NCI-H526 (cell line): ENCODE results near the gene PIM2.

ENCODE experiments used
- DNase-seq, 2 experiments: peaks; one replicate each; lab custom pipeline; 2025; lab: John Stamatoyannopoulos, UW

The PIM2 gene

GRCh38 chrX:48935301-48935670 is 16.5 kb upstream of the PIM2 start:
- no peak for DNase-seq

GRCh38 chrX:48934581-48935300 is 15.9 kb upstream of the PIM2 start:
- DNase-seq, result no peak

- DNase-seq, result no peak
Observed at GRCh38 chrX:48933757-48934156, 14.9 kb upstream of the PIM2 start.

- DNase-seq, result no peak
Observed at GRCh38 chrX:48927736-48928382, 9.0 kb upstream of the PIM2 start.

GRCh38 chrX:48927123-48927522 is 8.3 kb upstream of the PIM2 start:
- DNase-seq, result no peak

- no peak for DNase-seq
Observed at GRCh38 chrX:48924270-48924669, 5.4 kb upstream of the PIM2 start.

- DNase-seq, result no peak
Observed at GRCh38 chrX:48923771-48924170, 4.9 kb upstream of the PIM2 start.

- DNase-seq, result no peak
Observed at GRCh38 chrX:48920718-48921104, 1.9 kb upstream of the PIM2 start.

GRCh38 chrX:48919947-48920717 is 1.3 kb upstream of the PIM2 start:
- no peak for DNase-seq

- DNase-seq, result peak in 1 of 2 experiments; percentile 47
Observed at GRCh38 chrX:48919360-48919841, 577 bp upstream of the PIM2 start.

GRCh38 chrX:48918301-48918642 is 552 bp downstream of the PIM2 start:
- peak in 1 of 2 experiments; percentile 36 for DNase-seq

- peak; percentile 85 to 94 for DNase-seq
Observed at GRCh38 chrX:48917139-48918001, 1.5 kb downstream of the PIM2 start.

GRCh38 chrX:48914593-48915493 is 4.0 kb downstream of the PIM2 start:
- no peak for DNase-seq

- DNase-seq, result no peak
Observed at GRCh38 chrX:48913605-48914366, 5.0 kb downstream of the PIM2 start.

GRCh38 chrX:48911412-48912182 is 7.2 kb downstream of the PIM2 start, which contains the start of gene SLC35A2:
TSS of gene SLC35A2 (minus strand) at chrX:48911646. CDS start at chrX:48911636, 10 bp downstream.
- peak; percentile 85 to 91 for DNase-seq

- no peak for DNase-seq
Observed at GRCh38 chrX:48910926-48911411, 7.9 kb downstream of the PIM2 start.

- DNase-seq, result no peak
Observed at GRCh38 chrX:48909703-48910294, 9.0 kb downstream of the PIM2 start.

- DNase-seq, result no peak
Observed at GRCh38 chrX:48908600-48908999, 10.2 kb downstream of the PIM2 start.
